Measurements from ENCODE around the gene CXCL16.

The CXCL16 gene

GRCh38 chr17:4751932-4752331 is 12.2 kb upstream of the CXCL16 start:
- TF ChIP-seq, protein P1, sequence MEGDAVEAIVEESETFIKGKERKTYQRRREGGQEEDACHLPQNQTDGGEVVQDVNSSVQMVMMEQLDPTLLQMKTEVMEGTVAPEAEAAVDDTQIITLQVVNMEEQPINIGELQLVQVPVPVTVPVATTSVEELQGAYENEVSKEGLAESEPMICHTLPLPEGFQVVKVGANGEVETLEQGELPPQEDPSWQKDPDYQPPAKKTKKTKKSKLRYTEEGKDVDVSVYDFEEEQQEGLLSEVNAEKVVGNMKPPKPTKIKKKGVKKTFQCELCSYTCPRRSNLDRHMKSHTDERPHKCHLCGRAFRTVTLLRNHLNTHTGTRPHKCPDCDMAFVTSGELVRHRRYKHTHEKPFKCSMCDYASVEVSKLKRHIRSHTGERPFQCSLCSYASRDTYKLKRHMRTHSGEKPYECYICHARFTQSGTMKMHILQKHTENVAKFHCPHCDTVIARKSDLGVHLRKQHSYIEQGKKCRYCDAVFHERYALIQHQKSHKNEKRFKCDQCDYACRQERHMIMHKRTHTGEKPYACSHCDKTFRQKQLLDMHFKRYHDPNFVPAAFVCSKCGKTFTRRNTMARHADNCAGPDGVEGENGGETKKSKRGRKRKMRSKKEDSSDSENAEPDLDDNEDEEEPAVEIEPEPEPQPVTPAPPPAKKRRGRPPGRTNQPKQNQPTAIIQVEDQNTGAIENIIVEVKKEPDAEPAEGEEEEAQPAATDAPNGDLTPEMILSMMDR (IDR thresholded peaks at IDR 0.05; ENCODE audit: borderline replicate concordance, control extremely low read depth, extremely low read depth, insufficient read depth, missing control alignments) = no peak
- DNase-seq (ENCODE audit: low spot score) = no peak
- in situ Hi-C loops (cut with MboI; ENCODE audit: low sequenced_read_pairs, unreplicated experiment) = no loop called here

DNA sequence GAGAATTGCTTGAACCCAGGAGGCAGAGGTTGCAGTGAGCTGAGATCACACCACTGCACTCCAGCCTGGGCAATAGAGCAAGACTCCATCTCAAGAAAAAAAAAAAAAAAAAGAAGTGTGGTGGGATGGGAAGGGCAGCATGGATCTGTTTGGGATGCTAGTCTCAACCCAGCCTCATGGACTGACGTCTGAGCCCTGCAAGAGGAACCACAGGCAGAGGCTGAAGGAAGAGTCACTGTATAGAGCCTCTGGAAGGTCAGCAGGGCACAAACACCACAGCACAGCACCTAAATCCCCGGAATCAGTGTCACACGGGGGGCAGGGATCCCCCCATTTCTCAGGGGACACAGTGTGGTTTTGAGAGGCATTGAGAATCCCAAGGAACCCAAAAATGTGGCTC is 10.9 kb upstream of the CXCL16 start:
- TF ChIP-seq, protein P1 (IDR thresholded peaks at IDR 0.05; ENCODE audit: borderline replicate concordance, control extremely low read depth, extremely low read depth, insufficient read depth, missing control alignments) = no peak
- in situ Hi-C loops (cut with MboI; ENCODE audit: low sequenced_read_pairs, unreplicated experiment) = no loop called here
- no peak for DNase-seq (ENCODE audit: low spot score)

DNA sequence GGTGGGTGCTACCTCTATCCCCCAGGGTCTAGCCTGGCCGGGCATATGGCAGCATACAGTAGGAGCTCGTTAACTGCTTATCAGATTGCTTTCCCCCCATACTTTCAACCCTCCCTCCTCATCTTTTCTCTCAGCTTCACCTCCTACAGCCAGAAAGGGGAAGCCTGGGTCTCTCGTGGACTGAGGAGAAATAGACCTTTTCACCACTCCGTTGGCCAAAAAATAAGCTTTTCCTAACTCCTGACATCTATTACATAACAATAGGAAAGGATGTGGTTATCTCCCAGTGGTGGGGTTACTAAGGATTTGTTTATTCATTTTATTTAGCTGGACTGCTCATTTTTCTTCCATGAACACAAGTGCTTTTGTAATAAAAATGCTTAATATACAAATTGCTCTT is 9.0 kb upstream of the CXCL16 start:
- in situ Hi-C loops (cut with MboI; ENCODE audit: low sequenced_read_pairs, unreplicated experiment) = no loop called here
- TF ChIP-seq, protein P1 (IDR thresholded peaks at IDR 0.05; ENCODE audit: borderline replicate concordance, control extremely low read depth, extremely low read depth, insufficient read depth, missing control alignments) = no peak
- no peak for DNase-seq (ENCODE audit: low spot score)

- in situ Hi-C loops (cut with MboI; ENCODE audit: low sequenced_read_pairs, unreplicated experiment) = no loop called here
- DNase-seq (ENCODE audit: low spot score) = no peak
- TF ChIP-seq, protein P1 (IDR thresholded peaks at IDR 0.05; ENCODE audit: borderline replicate concordance, control extremely low read depth, extremely low read depth, insufficient read depth, missing control alignments) = no peak
These were observed 8.1 kb upstream of the CXCL16 start for GRCh38 chr17:4747847-4748246.

DNA sequence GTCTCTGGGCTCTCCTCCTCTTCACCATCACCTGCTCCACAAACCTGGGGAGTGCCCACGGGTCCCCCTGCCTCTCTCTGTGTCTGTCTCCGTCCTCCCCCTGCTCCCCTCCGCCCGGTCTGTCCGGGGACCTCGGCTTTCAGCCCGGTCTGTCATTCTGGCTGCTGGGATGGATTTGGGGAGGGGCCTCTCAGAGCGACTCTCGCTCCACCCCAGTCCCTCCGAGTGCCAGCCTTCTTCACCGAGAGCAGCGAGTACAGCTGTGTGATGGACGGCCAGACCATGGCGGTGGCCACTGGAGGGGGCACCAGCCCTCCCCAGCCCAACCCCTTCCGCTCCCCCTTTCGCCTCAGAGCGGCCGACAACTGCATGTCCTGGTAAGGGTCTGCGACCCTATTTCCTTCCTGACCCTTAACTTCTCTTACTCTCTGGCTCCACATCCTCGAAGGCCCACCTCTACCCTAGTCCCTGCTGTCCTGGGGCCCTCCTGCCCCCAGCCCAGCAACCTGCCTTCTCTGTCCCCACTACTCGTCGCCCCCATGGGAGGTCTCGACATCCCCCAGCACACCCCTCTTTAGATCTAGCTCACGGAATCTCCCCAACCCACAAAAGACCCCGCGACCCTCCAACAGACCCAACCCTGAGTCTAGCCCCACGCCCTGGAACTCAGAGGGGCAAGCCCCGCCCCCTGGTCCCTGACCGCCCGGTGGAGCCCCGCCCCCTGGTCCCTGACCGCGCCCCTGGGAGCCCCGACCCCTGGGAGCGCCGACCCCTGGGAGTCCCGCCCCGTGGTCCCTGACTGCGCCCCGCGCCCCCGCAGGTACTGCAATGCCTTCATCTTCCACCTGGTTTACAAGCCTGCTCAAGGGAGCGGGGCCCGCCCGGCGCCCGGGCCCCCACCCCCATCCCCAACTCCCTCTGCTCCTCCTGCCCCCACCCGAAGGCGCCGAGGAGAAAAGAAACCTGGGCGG is 5.6 kb upstream of the CXCL16 start:
- no peak for DNase-seq (ENCODE audit: low spot score)
- in situ Hi-C loops (cut with MboI; ENCODE audit: low sequenced_read_pairs, unreplicated experiment) = no loop called here
- TF ChIP-seq, protein P1 (IDR thresholded peaks at IDR 0.05; ENCODE audit: borderline replicate concordance, control extremely low read depth, extremely low read depth, insufficient read depth, missing control alignments) = no peak

- DNase-seq (ENCODE audit: low spot score) = no peak
- in situ Hi-C loops (cut with MboI; ENCODE audit: low sequenced_read_pairs, unreplicated experiment) = no loop called here
- TF ChIP-seq, protein P1 (IDR thresholded peaks at IDR 0.05; ENCODE audit: borderline replicate concordance, control extremely low read depth, extremely low read depth, insufficient read depth, missing control alignments) = no peak
These were observed 4.2 kb upstream of the CXCL16 start for GRCh38 chr17:4743898-4744297.

All from GM13976 (cell line).